ENCODE data around the gene CCNT2.
"Not testable (repeated sequence)": the region's sequence is repeated elsewhere in the genome, so short reads cannot be mapped to it uniquely, and the experiment has no call there.

Gene CCNT2

GRCh38 chr2:134918526-134919340, at the start of gene CCNT2:
Gene CCNT2 (plus strand): TSS chr2:134918822. CDS start chr2:134918855, 33 bp downstream.
- in situ Hi-C loops (cut with HindIII; ENCODE audit: low sequenced_read_pairs), result no loop called here

GRCh38 chr2:134869946-134870736, 48.5 kb upstream of the CCNT2 start:
- in situ Hi-C loops (cut with HindIII; ENCODE audit: low sequenced_read_pairs), result no loop called here

DNA sequence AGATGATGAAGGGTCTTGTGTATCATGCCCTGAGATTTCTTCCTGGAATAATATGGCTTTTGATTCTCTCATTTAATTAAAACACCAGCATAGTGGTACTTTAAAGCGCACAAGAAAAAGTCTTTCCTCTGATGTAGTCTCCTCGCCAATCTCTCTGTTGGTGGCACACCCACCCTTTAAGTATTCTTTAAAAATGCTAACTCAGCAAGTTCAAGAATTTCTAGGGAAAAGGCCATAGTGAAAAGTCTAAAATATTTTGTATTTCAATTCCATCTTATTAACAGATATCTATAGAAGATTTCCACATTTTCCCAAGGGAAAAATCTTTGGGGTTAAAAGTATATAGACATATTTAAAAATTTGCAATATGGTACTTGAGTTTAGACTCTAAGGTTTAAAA, 45.5 kb upstream of the CCNT2 start:
- in situ Hi-C loops (cut with HindIII; ENCODE audit: low sequenced_read_pairs), result no loop called here

- in situ Hi-C loops (cut with HindIII; ENCODE audit: low sequenced_read_pairs), result no loop called here
These were observed 43.3 kb upstream of the CCNT2 start for GRCh38 chr2:134875309-134875708.

- in situ Hi-C loops (cut with HindIII; ENCODE audit: low sequenced_read_pairs), result no loop called here
These were observed 35.8 kb upstream of the CCNT2 start for GRCh38 chr2:134882773-134883172.

GRCh38 chr2:134883552-134884293, 34.9 kb upstream of the CCNT2 start:
- in situ Hi-C loops (cut with HindIII; ENCODE audit: low sequenced_read_pairs), result no loop called here

DNA sequence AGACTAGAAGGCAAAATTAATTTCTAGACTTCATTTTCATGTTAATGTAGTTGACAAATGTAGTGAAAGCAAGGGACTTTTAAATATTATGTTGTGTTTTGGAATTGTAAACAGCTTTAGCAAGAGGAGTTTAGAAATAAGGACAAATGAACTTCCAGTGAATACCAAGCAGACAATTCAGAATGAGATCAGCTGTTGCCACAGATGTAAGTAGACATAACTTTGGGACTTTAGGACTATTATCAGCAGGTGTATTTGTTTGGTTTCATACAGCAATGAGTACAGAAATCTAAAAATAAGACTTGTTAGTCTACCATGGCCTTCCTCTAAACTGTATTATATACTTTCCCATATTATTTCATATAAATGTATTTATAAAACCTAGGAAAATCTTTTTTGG, 34.2 kb upstream of the CCNT2 start:
- in situ Hi-C loops (cut with HindIII; ENCODE audit: low sequenced_read_pairs), result no loop called here

DNA sequence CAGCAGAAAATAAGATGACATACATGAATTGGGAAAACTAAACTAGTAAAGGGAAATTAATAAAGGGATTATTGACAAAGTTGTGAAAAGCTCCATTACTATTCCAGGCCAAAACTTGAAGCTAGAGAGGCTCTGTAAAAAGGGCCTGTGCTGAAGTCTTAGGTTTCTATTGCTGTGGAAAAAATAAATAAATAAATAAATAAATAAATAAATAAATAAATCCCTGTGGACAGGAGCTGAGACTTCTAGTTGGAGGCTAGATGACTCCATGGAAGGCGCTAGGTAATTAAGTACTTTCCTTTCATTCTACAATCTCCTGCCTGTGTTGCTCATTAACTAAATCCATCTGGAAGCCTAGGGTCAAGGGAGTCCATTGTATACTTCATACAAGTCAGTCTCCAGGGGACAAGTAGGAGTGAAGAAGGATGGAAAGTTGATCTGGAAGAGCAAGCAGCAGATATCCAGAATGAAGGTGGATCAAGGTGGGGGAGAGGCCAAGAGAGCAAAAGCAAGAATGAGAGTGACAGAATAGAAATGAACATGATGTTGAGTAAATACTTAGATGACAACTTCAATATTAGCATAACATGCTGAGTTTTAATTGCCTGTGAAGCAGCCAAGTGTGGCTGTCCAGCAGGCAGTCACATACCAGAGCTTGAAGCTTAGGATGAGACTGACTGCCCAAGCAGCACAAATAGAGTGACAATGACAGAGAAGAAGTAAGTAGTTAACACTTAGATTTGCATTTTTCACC, 26.2 kb upstream of the CCNT2 start:
- in situ Hi-C loops (cut with HindIII; ENCODE audit: low sequenced_read_pairs), result loop anchor here (5.0 kb wide), 1 partner anchor 100 kb away; no protein-coding TSS in a partner anchor

DNA sequence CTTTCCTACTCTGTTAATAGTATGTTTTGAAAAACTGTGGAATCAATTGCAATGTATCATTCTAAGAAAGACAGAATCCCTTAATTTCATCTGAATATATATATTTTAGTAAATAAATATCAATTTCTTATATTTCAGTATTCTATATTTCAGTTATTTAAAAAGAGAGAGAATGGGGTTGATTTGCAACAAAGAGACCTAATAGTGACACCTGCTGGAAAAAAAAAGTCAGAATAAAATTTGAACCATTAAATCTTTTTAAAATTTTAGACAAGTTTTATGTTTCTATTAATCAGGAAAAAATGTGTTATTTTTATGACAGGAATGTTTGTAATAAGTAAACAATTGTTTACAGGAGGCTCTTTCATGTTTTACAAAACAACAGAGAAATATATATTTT, 20.7 kb upstream of the CCNT2 start:
- in situ Hi-C loops (cut with HindIII; ENCODE audit: low sequenced_read_pairs), result no loop called here

GRCh38 chr2:134899204-134899603, 19.4 kb upstream of the CCNT2 start:
- in situ Hi-C loops (cut with HindIII; ENCODE audit: low sequenced_read_pairs), result no loop called here

- in situ Hi-C loops (cut with HindIII; ENCODE audit: low sequenced_read_pairs), result no loop called here
These were observed 18.5 kb upstream of the CCNT2 start for GRCh38 chr2:134900151-134900550.

- in situ Hi-C loops (cut with HindIII; ENCODE audit: low sequenced_read_pairs), result not testable (repeated sequence)
These were observed 14.9 kb upstream of the CCNT2 start for GRCh38 chr2:134903701-134904100.

DNA sequence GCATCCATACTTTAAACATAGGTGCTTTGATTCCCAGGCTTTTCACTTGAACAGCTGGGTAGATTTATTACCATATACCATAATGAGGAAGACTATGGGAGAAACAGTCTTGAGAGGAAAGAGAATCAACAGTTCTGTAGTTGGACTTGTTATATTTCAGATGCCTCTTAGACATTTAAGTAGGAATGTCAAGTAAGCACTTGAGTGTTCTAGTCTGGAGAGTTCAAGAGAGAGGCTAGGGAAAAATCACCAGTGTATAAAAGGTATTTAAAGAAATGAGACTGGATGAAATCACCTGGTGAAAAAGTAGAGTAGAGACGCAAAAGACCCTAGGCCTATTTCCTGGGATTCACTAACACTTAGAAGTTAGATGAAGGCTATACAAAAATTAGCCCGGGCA, 13.5 kb upstream of the CCNT2 start:
- in situ Hi-C loops (cut with HindIII; ENCODE audit: low sequenced_read_pairs), result no loop called here

- in situ Hi-C loops (cut with HindIII; ENCODE audit: low sequenced_read_pairs), result no loop called here
These were observed 11.9 kb upstream of the CCNT2 start for GRCh38 chr2:134906726-134907125.

DNA sequence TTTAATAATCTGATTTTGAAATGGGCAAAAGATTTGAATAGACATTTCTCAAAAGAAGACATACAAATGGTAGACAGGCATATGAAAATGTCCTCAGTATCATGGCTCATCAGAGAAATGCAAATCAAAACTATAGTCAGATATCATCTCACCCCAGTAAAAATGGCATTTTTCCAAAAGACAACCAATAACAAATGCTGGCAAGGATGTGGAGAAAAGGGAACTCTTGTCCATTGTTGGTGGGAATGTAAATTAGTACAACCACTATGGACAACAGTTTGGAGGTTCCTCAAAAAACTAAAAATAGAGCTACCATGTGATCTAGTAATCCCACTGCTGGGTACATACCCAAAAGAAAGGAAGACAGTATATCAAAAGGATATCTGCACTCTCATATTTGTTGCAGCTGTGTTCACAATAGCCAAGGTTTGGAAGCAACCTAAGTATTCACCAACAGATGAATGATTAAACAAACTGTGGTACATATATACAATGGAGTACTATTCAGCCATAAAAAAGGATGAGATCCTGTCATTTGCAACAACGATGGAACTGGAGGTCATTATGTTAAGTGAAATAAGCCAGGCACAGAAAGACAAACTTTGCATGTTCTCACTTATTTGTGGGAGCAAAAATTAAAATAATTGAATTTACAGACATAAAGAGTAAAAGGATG, 11.0 kb upstream of the CCNT2 start:
- in situ Hi-C loops (cut with HindIII; ENCODE audit: low sequenced_read_pairs), result not testable (repeated sequence)

DNA sequence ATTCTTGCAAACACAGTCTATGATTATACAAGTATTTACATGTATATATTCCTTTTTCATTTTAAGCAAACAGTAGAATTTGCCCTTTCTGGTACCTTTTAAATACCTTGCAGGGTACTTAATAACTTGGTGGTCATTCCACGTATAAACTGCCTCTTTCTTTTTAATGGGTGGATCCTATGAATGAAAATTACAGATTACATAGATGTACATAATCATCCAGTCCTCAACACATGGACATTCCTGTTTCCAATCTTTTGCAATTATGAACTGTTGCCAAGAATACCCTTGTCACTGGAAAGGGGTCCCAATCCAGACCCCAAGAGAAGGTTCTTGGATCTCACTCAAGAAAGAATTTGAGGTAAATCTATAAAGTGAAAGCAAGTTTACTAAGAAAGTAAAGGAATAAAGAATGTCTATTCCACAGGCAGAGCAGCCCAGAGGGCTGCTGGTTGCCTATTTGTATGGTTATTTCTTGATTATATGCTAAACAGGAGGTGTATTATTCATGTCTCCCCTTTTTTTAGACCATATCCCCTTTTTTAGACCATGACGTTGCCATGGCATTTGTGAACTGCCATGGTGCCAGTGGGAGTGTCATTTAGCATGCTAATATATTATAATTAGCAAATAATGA, 7.7 kb upstream of the CCNT2 start:
- in situ Hi-C loops (cut with HindIII; ENCODE audit: low sequenced_read_pairs), result no loop called here

DNA sequence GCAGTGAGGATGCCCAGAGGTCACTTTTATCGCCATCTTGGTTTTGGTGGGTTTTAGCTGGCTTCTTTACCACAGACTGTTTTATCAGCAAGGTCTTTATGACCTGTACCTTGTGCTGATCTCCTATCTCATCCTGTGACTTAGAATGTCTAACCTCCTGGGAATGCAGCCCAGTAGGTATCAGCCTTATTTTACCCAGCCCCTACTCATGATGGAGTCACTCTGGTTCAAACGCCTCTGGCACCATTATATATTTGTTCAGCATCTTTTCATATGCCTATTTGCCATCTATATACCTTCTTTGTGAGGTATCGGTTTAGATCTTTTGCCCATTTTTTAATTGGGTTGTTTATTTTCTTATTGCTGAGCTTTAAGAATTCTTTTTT, 7.2 kb upstream of the CCNT2 start:
- in situ Hi-C loops (cut with HindIII; ENCODE audit: low sequenced_read_pairs), result no loop called here

DNA sequence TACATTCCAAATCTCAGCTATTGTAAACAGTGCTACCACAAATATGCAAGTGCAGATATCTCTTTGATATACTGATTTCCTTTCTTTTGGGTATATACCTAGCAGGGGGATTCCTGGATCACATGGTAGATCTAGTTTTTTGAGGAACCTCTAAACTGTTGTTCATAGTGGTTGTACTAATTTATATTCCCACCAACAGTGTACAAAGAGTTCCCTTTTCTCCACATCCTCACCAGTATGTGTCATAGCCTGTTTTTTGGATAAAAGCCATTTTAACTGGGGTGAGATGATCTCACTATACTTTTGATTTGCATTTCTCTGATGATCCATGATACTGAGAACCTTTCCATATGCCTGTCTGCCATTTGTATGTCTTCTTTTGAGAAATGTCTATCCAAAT, 6.3 kb upstream of the CCNT2 start:
- in situ Hi-C loops (cut with HindIII; ENCODE audit: low sequenced_read_pairs), result no loop called here

- in situ Hi-C loops (cut with HindIII; ENCODE audit: low sequenced_read_pairs), result no loop called here
These were observed 1.2 kb upstream of the CCNT2 start for GRCh38 chr2:134917360-134917865.
